ENCODE measurements around the gene EEF1AKMT3. TPM values are rescaled to one million over a fixed set of nuclear protein-coding genes. Genes with fewer than 3 reads are reported as not detected.

Gene EEF1AKMT3
- total RNA-seq, 2 experiments from 2014 or later = 4.0 to 4.3 TPM

GRCh38 chr12:57767305-57767698 lies 5.1 kb upstream of the EEF1AKMT3 start:
- Mint-ChIP-seq H3K27me3 (peaks cover 6% of the 10 kb centered on the region), H3K4me3 (no peak overlapping the region), H3K27ac (no peak overlapping the region), H3K4me1 (ENCODE audit: low read depth) (peaks cover 39% of the 10 kb centered on the region), H3K9me3 (no peaks in the 10 kb centered on the region), H3K36me3 (ENCODE audit: low read depth) (peaks cover 47% of the 10 kb centered on the region)
- ChIA-PET POLR2A (interaction anchor here (0.9 to 2.2 kb wide), 7 partner anchors 11 to 31 kb away, joined by 3 to 7 read pairs (median 4); partner anchors contain the start of genes CDK4 and TSPAN31), CTCF (interaction anchor here (2.8 to 10.4 kb wide), 4 partner anchors 8 to 137 kb away, joined by 10 to 122 read pairs (median 46); partner anchors contain the start of genes EEF1AKMT3, MARCHF9, METTL1 and TSFM)
- no peak for ATAC-seq
- intact Hi-C loops (cut with micrococcal nuclease) = no loop called here
- no peak for DNase-seq
- no peak for TF ChIP-seq CTCF (IDR thresholded peaks at IDR 0.05)

DNA sequence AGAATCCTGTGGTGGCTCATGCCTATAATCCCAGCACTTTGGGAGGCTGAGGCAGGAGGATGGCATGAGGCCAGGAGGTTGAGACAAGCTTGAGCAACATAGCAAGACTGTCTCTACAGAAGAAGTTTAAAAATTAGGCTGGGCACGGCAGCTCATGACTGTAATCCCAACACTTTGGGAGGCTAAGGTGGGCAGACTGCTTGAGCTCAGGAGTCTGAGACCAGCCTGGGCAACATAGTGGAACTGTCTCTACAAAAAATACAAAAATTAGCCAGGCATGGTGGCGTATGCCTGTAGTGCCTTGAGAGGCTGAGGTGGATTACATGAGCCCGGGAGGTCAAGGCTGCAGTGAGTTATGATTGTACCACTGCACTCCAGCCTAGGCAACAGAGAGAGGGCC lies 4.5 kb upstream of the EEF1AKMT3 start:
- Mint-ChIP-seq H3K27ac (no peak overlapping the region), H3K4me1 (ENCODE audit: low read depth) (peaks cover 39% of the 10 kb centered on the region)
- CTCF ChIA-PET = interaction anchor here (0.8 to 10.4 kb wide), 5 partner anchors 9 to 137 kb away, joined by 3 to 122 read pairs (median 17); partner anchors contain the start of genes EEF1AKMT3, MARCHF9, METTL1 and TSFM

GRCh38 chr12:57769594-57769993 lies 2.8 kb upstream of the EEF1AKMT3 start:
- Mint-ChIP-seq H3K27me3 (peaks cover 6% of the 10 kb centered on the region), H3K4me3 (peak overlapping the region; percentile 19), H3K27ac (no peak overlapping the region), H3K4me1 (ENCODE audit: low read depth) (peaks cover 25% of the 10 kb centered on the region), H3K36me3 (ENCODE audit: low read depth) (peaks cover 32% of the 10 kb centered on the region), H3K9me3 (no peaks in the 10 kb centered on the region)
- DNase-seq = no peak
- CTCF ChIA-PET = interaction anchor here (1.7 to 6.2 kb wide), 3 partner anchors 10 to 13 kb away, joined by 6 to 74 read pairs (median 17); partner anchors contain the start of gene MARCHF9
- no peak for ATAC-seq
- intact Hi-C loops (cut with micrococcal nuclease) = no loop called here
- POLR2A ChIA-PET = interaction anchor here (1.6 kb wide), 1 partner anchor 29 kb away, joined by 3 read pairs; no protein-coding TSS in a partner anchor
- TF ChIP-seq CTCF (IDR thresholded peaks at IDR 0.05) = no peak

More for the DNA sequence above, 4.5 kb upstream of the EEF1AKMT3 start:
- Mint-ChIP-seq H3K9me3 (no peaks in the 10 kb centered on the region), H3K36me3 (ENCODE audit: low read depth) (peaks cover 47% of the 10 kb centered on the region), H3K4me3 (no peak overlapping the region), H3K27me3 (peaks cover 6% of the 10 kb centered on the region)
- intact Hi-C loops (cut with micrococcal nuclease) = no loop called here
- POLR2A ChIA-PET = interaction anchor here (0.9 to 2.2 kb wide), 3 partner anchors 11 to 30 kb away, joined by 3 to 7 read pairs (median 7); no protein-coding TSS in a partner anchor
- ATAC-seq = no peak
- TF ChIP-seq CTCF (IDR thresholded peaks at IDR 0.05) = no peak
- DNase-seq = no peak

DNA sequence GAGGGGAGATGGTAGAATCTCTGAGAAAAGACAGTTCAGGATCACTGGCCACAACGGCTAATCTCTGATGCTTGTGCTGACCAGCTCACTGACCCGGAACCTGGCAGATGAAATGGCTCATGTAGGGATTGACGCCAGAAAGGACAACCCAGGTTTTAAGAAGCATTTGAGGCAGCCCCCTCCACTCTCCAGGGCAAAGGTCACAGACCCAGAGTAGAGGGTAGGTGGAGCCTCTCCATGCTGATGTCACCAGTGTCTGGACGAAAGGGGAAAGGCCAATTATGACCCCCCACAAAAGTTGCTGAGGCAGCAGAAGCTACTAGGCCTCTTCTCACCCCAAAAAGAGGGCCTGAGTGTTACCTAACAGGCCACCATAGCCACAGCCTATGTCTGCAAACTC lies 1.7 kb upstream of the EEF1AKMT3 start:
- TF ChIP-seq CTCF (IDR thresholded peaks at IDR 0.05) = no peak
- ATAC-seq (no peak), DNase-seq (no peak)
- peak overlapping the region; percentile 99 for H3K4me3 Mint-ChIP-seq
- H3K9me3 Mint-ChIP-seq = no peaks in the 10 kb centered on the region
- intact Hi-C loops (cut with micrococcal nuclease) = no loop called here
- peaks cover 21% of the 10 kb centered on the region for H3K4me1 Mint-ChIP-seq (ENCODE audit: low read depth)
- H3K27me3 Mint-ChIP-seq = peaks cover 6% of the 10 kb centered on the region
- ChIA-PET CTCF (interaction anchor here (0.8 to 4.3 kb wide), 3 partner anchors 12 to 14 kb away, joined by 3 to 17 read pairs (median 6); partner anchors contain the start of gene TSFM), POLR2A (interaction anchor here (1.6 kb wide), 1 partner anchor 30 kb away, joined by 3 read pairs; no protein-coding TSS in a partner anchor)
- H3K27ac Mint-ChIP-seq = no peak overlapping the region
- H3K36me3 Mint-ChIP-seq (ENCODE audit: low read depth) = peaks cover 28% of the 10 kb centered on the region

DNA sequence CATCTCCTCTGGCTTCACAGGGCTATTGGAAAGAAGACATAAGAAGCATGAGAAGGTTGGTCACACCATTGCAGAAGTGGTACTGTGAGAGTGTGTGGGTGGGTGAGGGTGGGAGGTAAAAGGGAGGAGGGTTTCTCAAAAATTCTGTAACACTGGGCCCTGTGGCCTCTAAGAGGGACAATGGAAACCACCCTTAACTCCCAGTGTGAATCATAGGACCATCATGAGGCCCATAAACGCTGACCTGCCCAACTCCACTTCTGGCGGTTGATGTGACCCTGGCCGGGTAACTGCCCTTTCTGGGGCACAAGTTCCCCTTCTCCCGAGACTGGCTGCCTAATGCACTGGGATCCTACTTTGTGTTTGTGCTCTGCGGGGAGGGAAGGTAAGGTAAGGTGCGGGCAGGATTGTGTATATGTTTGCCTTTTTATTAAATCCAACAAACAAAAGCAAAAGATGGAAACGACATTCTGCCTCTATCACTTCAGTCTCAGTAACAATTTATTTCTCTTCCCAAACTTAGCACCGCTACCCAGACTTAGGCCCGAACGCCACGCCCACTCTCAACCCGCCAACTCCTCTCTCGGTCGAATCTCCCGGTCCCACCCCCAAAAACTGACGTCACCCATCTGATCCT lies 1.1 kb upstream of the EEF1AKMT3 start:
- ATAC-seq (peak; percentile 80), DNase-seq (peak; percentile 96)
- H3K4me1 Mint-ChIP-seq (ENCODE audit: low read depth) = peaks cover 19% of the 10 kb centered on the region
- ChIA-PET CTCF (interaction anchor here (0.8 to 13.4 kb wide), 6 partner anchors 8 to 135 kb away, joined by 3 to 122 read pairs (median 8); partner anchors contain the start of genes CYP27B1 and TSFM), POLR2A (interaction anchor here (0.8 to 2.1 kb wide), 4 partner anchors 10 to 77 kb away, joined by 3 to 9 read pairs (median 4); partner anchors contain the start of gene TSFM)
- H3K9me3 Mint-ChIP-seq = no peaks in the 10 kb centered on the region
- H3K27ac Mint-ChIP-seq = peak overlapping the region; percentile 99
- TF ChIP-seq CTCF (IDR thresholded peaks at IDR 0.05) = no peak
- peaks cover 3% of the 10 kb centered on the region for H3K27me3 Mint-ChIP-seq
- H3K36me3 Mint-ChIP-seq (ENCODE audit: low read depth) = peaks cover 28% of the 10 kb centered on the region
- H3K4me3 Mint-ChIP-seq = peak overlapping the region; percentile 99
- intact Hi-C loops (cut with micrococcal nuclease) = no loop called here

Data from activated CD8-positive, alpha-beta T cell treated with anti-CD3 and anti-CD28 coated beads for 36 hours (primary cell).